Activated naive CD4-positive, alpha-beta T cell (primary cell): ENCODE measurements around the gene ARPC1B.
"Not testable (repeated sequence)": the region's sequence is repeated elsewhere in the genome, so short reads cannot be mapped to it uniquely, and the experiment has no call there.

Source experiments
- DNase-seq, 4 experiments: peaks; one replicate each; lab custom pipeline; 2025; lab: John Stamatoyannopoulos, UW

Gene ARPC1B

GRCh38 chr7:99368750-99369389 lies 5.7 kb upstream of the ARPC1B start:
- no peak for DNase-seq

DNA sequence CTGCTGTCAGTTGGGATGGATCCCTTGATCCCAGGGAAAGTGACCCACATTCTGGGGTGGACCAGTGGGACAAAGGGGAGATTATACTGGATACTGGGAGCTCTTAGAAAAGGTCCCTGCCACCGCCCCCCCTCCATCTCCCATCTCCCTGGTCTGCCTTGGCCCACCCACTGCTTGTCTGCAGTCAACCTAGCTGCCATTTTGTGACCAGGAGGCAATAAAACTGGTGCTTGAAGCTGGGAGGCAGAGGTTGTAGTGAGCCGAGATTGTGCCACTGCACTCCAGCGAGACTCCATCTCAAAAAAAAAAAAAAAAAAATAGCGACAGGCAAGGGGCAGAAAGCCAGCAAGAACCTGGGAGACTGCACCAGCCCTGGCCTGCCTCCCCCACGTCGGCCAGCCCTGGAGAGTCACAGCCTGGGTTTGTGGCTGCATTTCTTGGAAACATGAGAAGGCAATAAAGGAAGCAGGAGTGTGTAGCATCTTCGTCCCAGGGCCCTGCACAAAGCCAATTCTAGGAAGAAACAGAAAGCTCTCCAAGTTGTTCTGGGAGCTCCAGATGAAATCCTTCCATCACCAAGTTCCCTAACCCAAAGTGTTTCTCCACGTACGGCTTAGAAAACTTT lies 4.7 kb upstream of the ARPC1B start:
- DNase-seq: no peak

- no peak for DNase-seq
These were observed 3.1 kb upstream of the ARPC1B start for GRCh38 chr7:99371376-99371920.

DNA sequence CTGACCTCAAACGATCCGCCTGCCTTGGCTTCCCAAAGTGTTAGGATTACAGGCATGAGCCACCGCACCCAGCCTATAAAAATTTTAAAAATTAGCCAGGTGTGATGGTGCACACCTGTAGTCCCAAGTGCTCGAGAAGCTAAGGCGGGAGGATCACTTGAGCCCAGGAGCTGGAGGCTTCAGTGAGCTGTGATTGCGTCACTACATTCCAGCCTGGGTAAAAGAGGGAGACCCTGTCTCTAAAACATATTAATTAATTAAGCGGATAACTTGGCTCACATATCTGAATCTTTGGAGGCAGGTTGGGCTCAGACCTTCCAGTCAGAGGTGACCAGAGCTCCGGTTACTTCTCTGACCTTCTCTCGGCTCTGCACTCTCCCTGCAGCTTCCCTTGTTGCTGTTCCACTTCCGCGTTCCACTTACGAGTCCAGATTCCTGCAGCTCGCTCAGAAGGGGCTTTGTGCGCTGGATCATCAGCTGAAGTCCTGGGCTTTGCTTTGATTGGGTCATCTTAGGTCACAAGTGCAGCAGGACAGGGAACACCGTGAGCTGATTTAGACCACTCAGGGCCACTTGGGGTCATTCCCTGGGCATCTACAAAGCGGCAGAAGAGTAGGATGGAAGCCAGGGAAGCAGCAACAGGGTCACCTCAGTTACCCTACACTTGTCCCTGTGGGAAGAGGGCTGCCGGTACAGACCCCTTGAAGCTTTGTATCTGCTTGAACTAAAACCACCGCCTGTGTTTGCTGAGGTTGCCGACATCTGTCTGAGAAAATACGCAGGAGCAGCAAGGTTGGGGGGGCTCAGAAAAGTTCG lies 2.0 kb upstream of the ARPC1B start:
- DNase-seq: no peak

- DNase-seq: no peak
These were observed 1.2 kb upstream of the ARPC1B start for GRCh38 chr7:99373091-99374066.

- DNase-seq: peak in 3 of 4 experiments; percentile 12 to 43 (median 25)
These were observed 709 bp downstream of the ARPC1B start for GRCh38 chr7:99375070-99375807.

GRCh38 chr7:99379043-99379577 lies 4.6 kb downstream of the ARPC1B start:
- DNase-seq: no peak

GRCh38 chr7:99379693-99380031 lies 5.1 kb downstream of the ARPC1B start:
- DNase-seq: not testable (repeated sequence)

DNA sequence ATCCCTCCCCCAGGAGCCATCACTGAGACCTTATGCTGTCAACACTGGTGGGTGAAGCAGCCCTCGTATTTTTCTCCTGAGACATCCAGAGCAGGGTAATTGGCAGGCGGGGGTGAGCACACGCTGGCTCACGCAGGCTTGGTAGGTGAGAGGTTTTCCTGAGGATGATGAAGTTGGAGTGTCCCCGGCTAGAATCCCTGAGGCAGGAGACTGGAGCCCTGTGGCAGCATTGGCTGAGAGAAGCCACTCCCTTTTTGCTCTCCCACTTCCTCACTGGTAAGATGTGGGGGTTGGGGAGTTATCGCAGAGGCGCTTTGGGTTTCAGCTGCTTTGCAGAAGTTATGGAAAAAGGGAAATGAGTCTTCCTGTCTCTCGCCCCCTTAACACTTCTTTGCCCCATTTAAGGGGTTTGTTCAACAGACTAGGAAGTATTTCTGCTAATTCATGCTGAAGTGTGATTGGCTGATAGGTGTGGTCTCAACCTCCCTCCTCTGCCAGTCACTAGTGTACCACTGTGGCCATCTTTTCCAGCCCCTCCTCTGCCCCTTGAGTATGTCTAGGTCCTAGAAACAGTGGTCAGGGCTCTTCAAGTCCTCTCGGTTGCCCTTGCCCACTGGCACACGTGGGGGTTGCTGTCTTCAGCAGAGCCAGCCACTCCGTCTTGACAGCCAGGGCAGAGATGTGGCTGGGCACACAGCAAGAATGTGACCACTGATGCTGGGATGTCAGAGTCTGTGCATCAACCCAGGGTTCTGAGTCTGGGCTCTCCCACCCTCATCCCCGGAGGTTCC lies 5.7 kb downstream of the ARPC1B start:
- DNase-seq: no peak

DNA sequence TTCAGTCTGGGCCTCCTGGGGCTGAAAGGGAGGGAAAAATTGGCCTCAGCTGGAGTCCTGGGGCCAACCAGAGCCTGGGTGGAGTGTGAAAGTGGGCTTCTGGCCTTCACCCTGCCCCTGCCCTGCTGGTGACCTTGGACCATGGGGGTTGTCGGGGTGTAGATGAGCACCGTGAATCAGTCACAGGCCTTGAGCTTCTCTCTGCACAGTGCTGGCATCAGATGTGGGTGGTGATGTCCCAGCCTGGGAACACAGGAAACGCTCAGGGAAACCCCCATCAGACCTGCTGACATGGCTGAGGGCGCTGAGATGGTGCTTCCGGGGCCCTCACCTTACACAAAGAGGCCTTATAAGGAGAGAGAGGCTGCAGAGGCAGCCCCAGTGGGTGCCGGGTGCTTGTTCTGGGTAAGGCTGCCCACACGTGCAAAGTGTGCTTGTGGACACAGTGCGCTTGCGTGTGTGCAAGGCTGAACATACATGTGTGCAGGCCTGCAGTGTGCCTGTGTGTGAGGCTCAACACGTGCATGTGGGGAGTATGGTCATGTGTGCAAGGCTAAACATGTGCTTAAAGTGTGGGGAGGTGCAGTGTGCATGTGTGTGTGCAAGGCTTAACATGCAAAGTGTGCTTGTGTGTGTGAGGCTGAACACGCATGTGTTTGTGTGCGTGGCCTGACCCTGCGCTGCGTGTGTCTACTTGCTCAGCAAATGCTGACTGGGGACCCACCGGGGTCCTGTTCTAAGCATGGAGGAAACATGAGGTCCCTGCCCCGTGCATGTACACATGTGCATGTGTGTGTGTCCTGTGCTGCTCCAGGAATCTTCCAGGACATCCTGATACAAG lies 6.5 kb downstream of the ARPC1B start:
- peak; percentile 54 to 81 (median 66) for DNase-seq

DNA sequence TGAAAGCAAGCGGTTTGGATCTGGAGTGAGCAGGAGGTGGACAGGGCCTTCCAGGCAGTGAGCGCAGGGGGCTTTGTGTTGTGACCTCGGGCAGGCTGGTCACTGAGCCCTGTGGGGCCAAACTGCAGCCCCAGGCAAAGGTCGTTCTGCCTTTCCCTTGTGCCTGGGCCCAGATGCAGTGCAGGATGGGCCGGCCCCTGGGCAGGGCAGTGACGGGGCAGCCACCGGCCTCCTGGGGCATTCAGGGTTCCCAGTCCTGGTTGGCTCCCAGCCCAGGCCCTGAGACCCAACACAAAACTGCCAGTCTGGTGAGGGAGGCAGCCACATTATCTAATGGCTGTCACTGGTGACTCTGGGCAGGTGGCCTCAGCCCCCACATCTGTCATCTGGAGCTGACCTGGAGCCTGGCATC lies 7.1 kb downstream of the ARPC1B start:
- no peak for DNase-seq

DNA sequence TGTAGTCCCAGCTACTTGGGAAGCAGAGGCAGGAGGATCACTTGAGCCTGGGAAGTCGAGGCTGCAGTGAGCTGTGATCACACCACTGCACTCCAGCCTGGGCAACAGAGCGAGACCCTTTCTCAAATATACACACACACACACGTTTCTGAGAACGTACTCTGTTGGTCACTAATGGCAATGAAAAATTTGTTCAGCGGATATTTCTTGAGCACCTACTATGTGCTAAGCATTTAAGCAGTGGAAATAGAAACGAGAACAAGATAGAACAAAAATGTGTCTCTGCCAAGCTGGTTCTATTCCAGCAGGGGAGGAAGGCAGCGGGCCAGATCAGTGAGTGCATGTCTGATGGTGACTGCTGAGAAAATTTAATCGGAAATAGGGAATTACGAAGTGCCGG lies 8.7 kb downstream of the ARPC1B start:
- no peak for DNase-seq

DNA sequence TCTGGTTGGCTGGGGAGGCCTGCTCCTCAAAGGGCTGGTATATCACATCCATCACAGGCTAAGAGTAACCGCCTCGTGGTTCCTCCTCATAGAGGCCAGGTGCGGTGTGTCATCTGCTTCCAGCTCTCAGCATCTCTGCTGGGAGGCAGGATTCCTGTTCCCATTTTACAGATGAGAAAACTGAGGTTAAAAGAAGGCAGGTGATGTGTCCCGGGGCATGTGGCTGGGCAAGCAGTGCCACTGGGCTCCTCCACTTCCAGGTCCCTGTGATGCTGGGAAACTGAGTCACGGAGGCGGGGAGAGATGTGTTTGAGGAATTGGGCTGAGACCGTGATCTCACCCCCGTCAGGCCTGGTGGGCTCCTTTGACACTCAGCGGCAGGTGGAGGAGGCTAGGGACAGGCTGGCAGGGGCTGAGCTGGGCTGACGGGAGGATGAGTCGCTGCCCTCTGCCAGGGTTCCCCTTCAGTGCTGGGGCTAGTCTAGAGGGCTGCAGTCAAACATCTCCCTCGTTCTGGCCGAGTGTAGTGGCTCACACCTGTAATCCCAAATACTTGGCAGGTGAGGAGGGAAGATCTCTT lies 9.4 kb downstream of the ARPC1B start:
- no peak for DNase-seq

GRCh38 chr7:99384523-99384922 lies 10.0 kb downstream of the ARPC1B start:
- DNase-seq: no peak

- DNase-seq: no peak
These were observed 11.0 kb downstream of the ARPC1B start for GRCh38 chr7:99385564-99385963.

GRCh38 chr7:99386584-99387238 lies 12.2 kb downstream of the ARPC1B start:
- DNase-seq: no peak

GRCh38 chr7:99387239-99387635 lies 12.7 kb downstream of the ARPC1B start:
- DNase-seq: not testable (repeated sequence)

DNA sequence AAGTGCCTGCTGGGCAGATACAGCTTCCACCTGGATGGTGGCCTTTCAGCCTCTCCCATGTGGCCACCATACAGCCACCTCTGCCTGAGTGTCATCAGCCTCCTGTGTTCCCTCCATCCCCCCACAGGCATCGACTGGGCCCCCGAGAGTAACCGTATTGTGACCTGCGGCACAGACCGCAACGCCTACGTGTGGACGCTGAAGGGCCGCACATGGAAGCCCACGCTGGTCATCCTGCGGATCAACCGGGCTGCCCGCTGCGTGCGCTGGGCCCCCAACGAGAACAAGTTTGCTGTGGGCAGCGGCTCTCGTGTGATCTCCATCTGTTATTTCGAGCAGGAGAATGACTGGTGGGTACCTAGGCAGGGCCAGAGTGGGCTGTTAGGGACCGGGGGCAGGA lies 13.4 kb downstream of the ARPC1B start:
- no peak for DNase-seq
